NK-92 treated with Interleukin-12 subunit alpha and Interleukin-12 subunit beta, amount 100 ng/mL, for 24 hours (cell line): ENCODE measurements around the gene FAM149A.

ENCODE experiments used
- DNase-seq: peaks from one replicate; lab custom pipeline; 2025; lab: John Stamatoyannopoulos, UW

Gene FAM149A

DNA sequence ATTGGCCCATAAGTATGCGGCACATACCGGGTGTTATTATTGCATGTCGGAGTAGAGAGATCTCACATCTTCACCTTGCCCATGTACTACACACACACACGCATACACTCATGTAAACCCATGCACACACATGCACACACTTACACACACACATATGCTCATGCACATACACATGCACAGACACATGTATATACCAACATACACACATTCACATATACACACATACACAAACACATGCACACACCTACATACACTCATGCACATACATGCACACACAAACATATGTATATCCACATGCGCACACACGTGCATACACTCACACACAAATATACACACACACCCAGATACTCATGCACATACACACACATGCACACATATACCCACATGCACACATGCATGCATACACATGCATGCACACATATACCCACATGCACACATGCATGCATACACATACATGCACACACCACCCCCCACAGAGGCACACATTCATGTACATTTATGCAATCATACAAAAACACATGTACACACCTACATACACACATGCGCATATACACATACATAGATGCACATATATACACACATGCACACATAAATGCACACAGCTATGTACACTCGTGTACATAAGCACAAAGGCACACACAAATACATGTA lies 98.1 kb downstream of the FAM149A start:
- DNase-seq: no peak

DNA sequence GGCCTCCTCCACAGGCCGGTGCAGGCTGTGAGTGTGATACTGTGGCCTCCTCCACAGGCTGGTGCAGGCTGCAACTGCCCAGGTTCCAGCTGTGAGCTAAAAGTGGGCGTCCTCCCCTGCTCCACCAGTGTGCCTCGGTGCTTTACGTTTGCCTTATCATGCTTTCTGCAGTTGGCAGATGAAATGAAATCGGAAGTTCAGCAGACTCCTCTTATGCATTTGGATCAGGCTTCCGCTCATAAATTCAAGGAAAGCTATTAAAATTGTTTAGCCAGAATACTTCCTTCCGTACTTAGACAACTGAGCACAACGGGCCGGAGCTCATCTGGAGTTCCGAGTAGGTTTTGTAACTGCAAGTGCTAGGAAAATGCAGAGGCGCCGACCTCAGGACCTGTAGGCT lies 98.9 kb downstream of the FAM149A start:
- DNase-seq: no peak

- DNase-seq: no peak
These were observed 99.6 kb downstream of the FAM149A start for GRCh38 chr4:186204103-186204559.

GRCh38 chr4:186204686-186205085 lies 100.2 kb downstream of the FAM149A start:
- DNase-seq: no peak

DNA sequence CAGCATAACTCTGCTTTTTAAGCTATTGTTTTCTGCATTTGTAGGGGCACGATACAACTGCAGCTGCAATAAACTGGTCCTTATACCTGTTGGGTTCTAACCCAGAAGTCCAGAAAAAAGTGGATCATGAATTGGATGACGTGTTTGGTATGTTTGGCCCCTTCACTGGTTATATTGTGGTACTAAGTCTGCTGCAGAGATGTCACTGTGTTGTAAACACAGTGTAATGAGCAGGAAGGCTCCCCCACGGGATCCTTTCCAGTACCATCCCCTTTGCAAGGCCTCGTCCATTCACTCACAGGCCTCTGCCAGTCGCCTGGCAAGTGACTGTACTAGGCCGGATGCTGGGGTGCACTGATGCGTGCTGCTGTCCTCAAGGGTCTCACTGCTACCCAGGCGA lies 100.7 kb downstream of the FAM149A start:
- no peak for DNase-seq

DNA sequence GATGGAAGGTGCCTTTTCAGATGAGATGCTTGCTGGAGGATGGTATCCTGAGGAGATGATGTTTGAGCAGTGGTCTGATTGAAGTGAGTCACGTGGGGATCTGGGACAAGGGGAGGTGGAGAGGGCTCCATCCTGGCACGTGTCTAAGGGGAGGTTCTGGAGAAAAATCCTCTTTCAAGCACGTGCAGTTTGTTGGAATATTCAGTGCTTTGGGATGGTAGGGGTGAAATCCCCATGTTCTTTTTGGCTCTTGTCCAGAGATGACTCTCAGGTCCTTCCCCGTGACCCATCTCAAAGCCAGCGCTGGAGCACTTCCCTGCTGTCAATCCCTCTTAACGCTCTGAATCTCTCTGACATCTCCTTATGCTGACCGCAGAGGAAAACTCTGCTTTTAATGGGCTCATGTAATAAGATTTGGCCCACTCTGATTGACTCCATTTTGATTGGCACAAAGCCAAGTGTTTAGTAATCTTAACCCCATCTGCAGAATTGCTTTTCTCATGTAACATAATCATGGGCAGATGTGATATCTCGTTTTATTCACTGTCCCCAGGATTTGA lies 112.0 kb downstream of the FAM149A start:
- DNase-seq: no peak

DNA sequence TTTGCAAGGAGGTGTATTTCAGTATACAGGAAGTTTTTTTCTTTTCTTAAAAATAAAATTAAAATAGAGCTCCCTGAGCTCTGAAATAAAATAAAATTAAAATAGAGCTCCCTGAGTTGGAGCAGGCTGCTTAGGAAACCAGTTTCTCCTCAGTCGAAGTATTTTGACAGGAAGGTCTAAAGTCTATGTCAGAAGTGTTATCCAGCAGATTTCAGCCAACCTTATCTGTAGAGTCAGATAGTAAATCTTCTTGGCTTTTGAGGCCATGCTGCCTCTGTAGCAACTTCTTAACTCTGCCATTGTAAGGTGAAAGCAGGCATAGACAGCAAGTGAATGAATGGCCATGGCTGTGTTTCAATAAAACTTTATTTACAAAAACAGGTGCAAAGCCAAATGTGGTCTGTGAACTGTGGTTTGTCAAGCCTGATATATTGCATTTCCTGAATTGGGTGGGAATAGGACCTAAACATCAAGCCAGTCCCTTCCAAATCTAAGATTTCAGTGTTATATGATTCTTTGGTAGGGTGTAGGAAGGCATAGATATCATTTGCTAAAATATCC lies 113.3 kb downstream of the FAM149A start:
- DNase-seq: no peak

GRCh38 chr4:186221624-186222023 lies 117.1 kb downstream of the FAM149A start:
- DNase-seq: no peak
